HCT116 (cell line): ENCODE results near the gene MYOM1. TPM values are rescaled to one million over a fixed set of nuclear protein-coding genes. Genes with fewer than 3 reads are reported as not detected.

ENCODE experiments used
- ATAC-seq: fragments of 200-7000 bp; cut with Tn5 transposase; 2 replicates; pipeline ENCODE4 v1.9.1; 2020; ENCODE audit warnings: mild to moderate bottlenecking, moderate library complexity
- BruUV-seq: library from RNA; stranded (reverse); fragments of 400-500 nt; replicated peaks from 2 replicates; lab custom pipeline; 2021; lab: Mats Ljungman, UMichigan
- CTCF ChIA-PET: fragments of 300-600 bp; sonication (Branson Sonifier 250); formaldehyde crosslinking; loops from one replicate; lab custom pipeline; 2021; ENCODE audit warnings: antibody characterized with exemption; lab: Charles Lee
- POLR2A ChIA-PET: fragments of 300-600, 350-600 bp; sonication (Branson Sonifier 250); formaldehyde crosslinking; loops from one replicate; lab custom pipeline; 2021; ENCODE audit warnings: antibody characterized with exemption; lab: Charles Lee
- RAD21 ChIA-PET, 2 experiments: fragments of 300-600 bp; sonication (Branson Sonifier 250); formaldehyde crosslinking; loops; one replicate each; lab custom pipeline; 2023; ENCODE audit warnings: low total read pairs in 2 of 2; ENCODE audit not compliant: uncharacterized antibody in 2 of 2, unreplicated experiment in 2 of 2, low non-redundant PET in 1 of 2; lab: Charles Lee
- DNase-seq: peaks from one replicate; pipeline ENCODE4 v3.0.0-alpha.2; 2010; ENCODE audit warnings: low read depth, low spot score
- H2AFZ ChIP-seq: fragments of 200-600 bp; shearing (Covaris generic), sonication (generic); 2 replicates; pipeline ENCODE4 v1.6.1; 2017; ENCODE audit warnings: low read depth, mixed run types, mixed read lengths, antibody characterized with exemption, low read length; ENCODE audit not compliant: poor library complexity, severe bottlenecking
- H3K27ac ChIP-seq: 2 replicates; pipeline ENCODE4 v1.5.1; 2012; ENCODE audit warnings: low read depth, low read length
- H3K27me3 ChIP-seq: fragments of 200-600 bp; sonication (generic); 2 replicates; pipeline ENCODE4 v1.6.1; 2016; ENCODE audit warnings: mixed run types, low read length, mixed read lengths; ENCODE audit not compliant: insufficient read depth
- H3K36me3 ChIP-seq, 2 experiments: fragments of 200-500 bp in 1 of 2; fragments of 200-600 bp in 1 of 2; sonication (Bioruptor generic) in 1 of 2; sonication (generic) in 1 of 2; 2 replicates each; pipeline versions ENCODE4 v1.5.1 to v1.6.1; 2014 to 2016; ENCODE audit warnings: low read length in 2 of 2, inconsistent platforms in 1 of 2, mixed read lengths in 1 of 2, mixed run types in 1 of 2; ENCODE audit not compliant: insufficient read depth in 2 of 2, control insufficient read depth in 1 of 2
- H3K4me1 ChIP-seq, 2 experiments: fragments of 200-600 bp in 1 of 2; sonication (generic) in 1 of 2; 2 replicates each; pipeline versions ENCODE4 v1.5.1 to v1.6.1; 2012 to 2017; ENCODE audit warnings: low read length in 2 of 2, inconsistent platforms in 1 of 2, mild to moderate bottlenecking in 1 of 2, mixed read lengths in 1 of 2, mixed run types in 1 of 2, moderate library complexity in 1 of 2; ENCODE audit not compliant: insufficient read depth in 2 of 2, control insufficient read depth in 1 of 2
- H3K4me2 ChIP-seq: fragments of 200-600 bp; sonication (generic); 2 replicates; pipeline ENCODE4 v1.6.1; 2017; ENCODE audit warnings: mixed run types, low read length, mixed read lengths
- H3K4me3 ChIP-seq, 2 experiments: fragments of 200-600 bp in 1 of 2; sonication (generic) in 1 of 2; replicated peaks in 1 of 2; 2 replicates each; pipeline ENCODE4 v1.5.1; 2011 to 2016; ENCODE audit warnings: low read length in 2 of 2, control low read depth in 1 of 2, low read depth in 1 of 2, mild to moderate bottlenecking in 1 of 2, mixed read lengths in 1 of 2, mixed run types in 1 of 2
- H3K79me2 ChIP-seq: fragments of 200-600 bp; sonication (generic); 2 replicates; pipeline ENCODE4 v1.6.1; 2017; ENCODE audit warnings: mild to moderate bottlenecking, mixed run types, low read length, moderate library complexity, mixed read lengths; ENCODE audit not compliant: insufficient read depth
- H3K9ac ChIP-seq: fragments of 200-600 bp; sonication (generic); 2 replicates; pipeline ENCODE4 v1.6.1; 2016; ENCODE audit warnings: low read length, mixed read lengths
- H3K9me2 ChIP-seq: fragments of 200-600 bp; sonication (generic), shearing (Covaris generic); 2 replicates; pipeline ENCODE4 v1.6.1; 2017; ENCODE audit warnings: mixed run types, mild to moderate bottlenecking, moderate library complexity; ENCODE audit not compliant: insufficient read depth
- H3K9me3 ChIP-seq, 2 experiments: fragments of 200-500 bp in 1 of 2; fragments of 200-600 bp in 1 of 2; sonication (Bioruptor generic) in 1 of 2; sonication (generic) in 1 of 2; 2 replicates each; pipeline ENCODE4 v1.6.1; 2014 to 2017; ENCODE audit warnings: low read length in 2 of 2, mixed read lengths in 2 of 2, inconsistent platforms in 1 of 2, low read depth in 1 of 2, mild to moderate bottlenecking in 1 of 2, mixed run types in 1 of 2, moderate library complexity in 1 of 2; ENCODE audit not compliant: control insufficient read depth in 1 of 2, insufficient read depth in 1 of 2
- H4K20me1 ChIP-seq: fragments of 200-600 bp; sonication (generic), shearing (Covaris generic); 2 replicates; pipeline ENCODE4 v1.6.1; 2017; ENCODE audit warnings: mixed run types, mild to moderate bottlenecking, moderate library complexity; ENCODE audit not compliant: insufficient read depth
- FOSL1 ChIP-seq: IDR thresholded peaks from 2 replicates; pipeline ENCODE4 v1.6.1; 2012; ENCODE audit warnings: low read depth
- POLR2A ChIP-seq: IDR thresholded peaks from 2 replicates; pipeline ENCODE4 v1.7.0; 2011; ENCODE audit warnings: borderline replicate concordance; ENCODE audit not compliant: insufficient read depth, insufficient read length; ENCODE audit errors: extremely low read depth
- SIN3A ChIP-seq: IDR thresholded peaks from 2 replicates; pipeline ENCODE4 v1.6.1; 2012; ENCODE audit warnings: low read depth
- YY1 ChIP-seq: IDR thresholded peaks from 2 replicates; pipeline ENCODE4 v1.6.1; 2011; ENCODE audit warnings: low read length, low read depth, moderate library complexity, mild to moderate bottlenecking; ENCODE audit not compliant: insufficient replicate concordance; ENCODE audit errors: extremely low read depth
- ZNF274 ChIP-seq: fragments of 200-500 bp; sonication (Bioruptor generic); IDR thresholded peaks from 2 replicates; pipeline ENCODE4 v1.6.1; 2014; ENCODE audit warnings: mild to moderate bottlenecking, low read depth, low read length, inconsistent platforms
- intact Hi-C: fragments of 100-400 bp; cut with micrococcal nuclease; formaldehyde crosslinking; loops from 2 replicates; pipeline ENCODE4 v1.10.0; 2022
- total RNA-seq: library from RNA; stranded (reverse); gene quantifications from one replicate; pipeline ENCODE4 v1.2.1, GENCODE V29; 2021; ENCODE audit not compliant: unreplicated experiment
- TF ChIP-seq, protein P1 (sequence below): IDR thresholded peaks from 2 replicates; pipeline ENCODE4 v1.6.1; 2012; ENCODE audit warnings: low read depth
- TF ChIP-seq, protein P2 (sequence below), 3 experiments: fragments of 200-600 bp in 1 of 3; sonication (generic) in 1 of 3; IDR thresholded peaks in 2 of 3; conservative IDR thresholded peaks in 1 of 3; 2 replicates each; pipeline ENCODE4 v1.5.1; 2012 to 2017; ENCODE audit warnings: low read depth in 2 of 3, low read length in 2 of 3, antibody characterized with exemption in 1 of 3, borderline replicate concordance in 1 of 3, control low read depth in 1 of 3, mild to moderate bottlenecking in 1 of 3, mixed read lengths in 1 of 3, mixed run types in 1 of 3, moderate library complexity in 1 of 3; ENCODE audit not compliant: insufficient read depth in 1 of 3
- TF ChIP-seq, protein P3 (sequence below): IDR thresholded peaks from 2 replicates; pipeline ENCODE4 v1.6.1; 2012

Gene MYOM1
- total RNA-seq, 1 experiment from 2014 or later = 0.52 TPM

DNA sequence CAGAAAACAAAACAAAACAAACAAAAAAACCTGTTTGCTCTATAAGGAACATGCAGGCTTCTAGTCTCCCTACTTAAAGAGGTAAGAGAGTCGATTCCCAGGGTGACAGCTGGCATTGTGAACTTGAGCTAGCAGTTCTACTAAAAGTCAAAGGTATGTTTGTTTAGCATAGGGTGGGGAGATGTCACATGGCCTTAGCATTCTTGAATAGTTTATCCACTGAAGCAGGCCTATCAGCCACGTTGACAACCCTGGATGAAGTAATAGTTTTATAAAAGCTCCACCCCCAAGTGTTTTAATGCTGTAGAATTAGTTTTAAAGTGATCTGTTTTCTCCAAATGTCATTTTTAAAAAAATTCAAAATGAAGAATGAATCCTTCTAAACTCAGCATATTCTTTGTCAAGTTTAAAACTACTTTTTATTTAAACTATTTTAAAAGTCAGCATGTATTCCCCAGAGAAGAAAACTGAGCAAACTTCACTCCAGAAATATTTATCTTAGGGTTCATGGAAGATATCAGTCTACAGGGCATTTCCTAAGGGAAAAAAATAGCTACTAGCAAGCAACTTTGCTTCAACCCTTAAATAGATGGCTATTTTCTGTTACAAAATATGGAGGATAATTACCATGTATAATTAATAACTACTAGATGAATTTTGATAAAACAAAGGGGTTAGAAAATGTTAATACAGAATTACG lies 1.7 kb downstream of the MYOM1 start:
- POLR2A ChIA-PET = no interaction called here

More for the DNA sequence above, 1.7 kb downstream of the MYOM1 start:
- Histone ChIP-seq H3K9me3 (no peaks in the 10 kb centered on the region), H3K9ac (no peak overlapping the region), H3K4me1 (no peaks in the 10 kb centered on the region), H3K36me3 (no peaks in the 10 kb centered on the region), H2AFZ (no peak overlapping the region), H3K9me2 (no peaks in the 10 kb centered on the region), H4K20me1 (no peaks in the 10 kb centered on the region), H3K27ac (no peak overlapping the region), H3K27me3 (no peaks in the 10 kb centered on the region), H3K4me2 (no peak overlapping the region), H3K79me2 (no peaks in the 10 kb centered on the region), H3K4me3 (no peak overlapping the region)
- ATAC-seq = no peak
- no peak for DNase-seq
- ChIA-PET CTCF (no interaction called here), RAD21 (no interaction called here)
- no TSS peak for BruUV-seq
- TF ChIP-seq, protein P1, sequence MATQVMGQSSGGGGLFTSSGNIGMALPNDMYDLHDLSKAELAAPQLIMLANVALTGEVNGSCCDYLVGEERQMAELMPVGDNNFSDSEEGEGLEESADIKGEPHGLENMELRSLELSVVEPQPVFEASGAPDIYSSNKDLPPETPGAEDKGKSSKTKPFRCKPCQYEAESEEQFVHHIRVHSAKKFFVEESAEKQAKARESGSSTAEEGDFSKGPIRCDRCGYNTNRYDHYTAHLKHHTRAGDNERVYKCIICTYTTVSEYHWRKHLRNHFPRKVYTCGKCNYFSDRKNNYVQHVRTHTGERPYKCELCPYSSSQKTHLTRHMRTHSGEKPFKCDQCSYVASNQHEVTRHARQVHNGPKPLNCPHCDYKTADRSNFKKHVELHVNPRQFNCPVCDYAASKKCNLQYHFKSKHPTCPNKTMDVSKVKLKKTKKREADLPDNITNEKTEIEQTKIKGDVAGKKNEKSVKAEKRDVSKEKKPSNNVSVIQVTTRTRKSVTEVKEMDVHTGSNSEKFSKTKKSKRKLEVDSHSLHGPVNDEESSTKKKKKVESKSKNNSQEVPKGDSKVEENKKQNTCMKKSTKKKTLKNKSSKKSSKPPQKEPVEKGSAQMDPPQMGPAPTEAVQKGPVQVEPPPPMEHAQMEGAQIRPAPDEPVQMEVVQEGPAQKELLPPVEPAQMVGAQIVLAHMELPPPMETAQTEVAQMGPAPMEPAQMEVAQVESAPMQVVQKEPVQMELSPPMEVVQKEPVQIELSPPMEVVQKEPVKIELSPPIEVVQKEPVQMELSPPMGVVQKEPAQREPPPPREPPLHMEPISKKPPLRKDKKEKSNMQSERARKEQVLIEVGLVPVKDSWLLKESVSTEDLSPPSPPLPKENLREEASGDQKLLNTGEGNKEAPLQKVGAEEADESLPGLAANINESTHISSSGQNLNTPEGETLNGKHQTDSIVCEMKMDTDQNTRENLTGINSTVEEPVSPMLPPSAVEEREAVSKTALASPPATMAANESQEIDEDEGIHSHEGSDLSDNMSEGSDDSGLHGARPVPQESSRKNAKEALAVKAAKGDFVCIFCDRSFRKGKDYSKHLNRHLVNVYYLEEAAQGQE = no peak
- TF ChIP-seq SIN3A = no peak
- TF ChIP-seq, protein P2, sequence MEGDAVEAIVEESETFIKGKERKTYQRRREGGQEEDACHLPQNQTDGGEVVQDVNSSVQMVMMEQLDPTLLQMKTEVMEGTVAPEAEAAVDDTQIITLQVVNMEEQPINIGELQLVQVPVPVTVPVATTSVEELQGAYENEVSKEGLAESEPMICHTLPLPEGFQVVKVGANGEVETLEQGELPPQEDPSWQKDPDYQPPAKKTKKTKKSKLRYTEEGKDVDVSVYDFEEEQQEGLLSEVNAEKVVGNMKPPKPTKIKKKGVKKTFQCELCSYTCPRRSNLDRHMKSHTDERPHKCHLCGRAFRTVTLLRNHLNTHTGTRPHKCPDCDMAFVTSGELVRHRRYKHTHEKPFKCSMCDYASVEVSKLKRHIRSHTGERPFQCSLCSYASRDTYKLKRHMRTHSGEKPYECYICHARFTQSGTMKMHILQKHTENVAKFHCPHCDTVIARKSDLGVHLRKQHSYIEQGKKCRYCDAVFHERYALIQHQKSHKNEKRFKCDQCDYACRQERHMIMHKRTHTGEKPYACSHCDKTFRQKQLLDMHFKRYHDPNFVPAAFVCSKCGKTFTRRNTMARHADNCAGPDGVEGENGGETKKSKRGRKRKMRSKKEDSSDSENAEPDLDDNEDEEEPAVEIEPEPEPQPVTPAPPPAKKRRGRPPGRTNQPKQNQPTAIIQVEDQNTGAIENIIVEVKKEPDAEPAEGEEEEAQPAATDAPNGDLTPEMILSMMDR (IDR thresholded peaks at IDR 0.05 in 2 of 3, conservative IDR thresholded peaks at IDR 0.05 in 1 of 3; ENCODE audit: borderline replicate concordance in 1 of 3, insufficient read depth in 1 of 3, low read depth in 2 of 3, low read length in 2 of 3) = no peak
- TF ChIP-seq FOSL1 = no peak
- no peak for TF ChIP-seq POLR2A
- TF ChIP-seq, protein P3, sequence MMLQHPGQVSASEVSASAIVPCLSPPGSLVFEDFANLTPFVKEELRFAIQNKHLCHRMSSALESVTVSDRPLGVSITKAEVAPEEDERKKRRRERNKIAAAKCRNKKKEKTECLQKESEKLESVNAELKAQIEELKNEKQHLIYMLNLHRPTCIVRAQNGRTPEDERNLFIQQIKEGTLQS = no peak
- TF ChIP-seq YY1 = no peak
- TF ChIP-seq ZNF274 = no peak
- intact Hi-C loops = no loop called here
